PC-9 (cell line): Measurements from ENCODE around the gene MAP3K7CL. TPM values are rescaled to one million over a fixed set of nuclear protein-coding genes. Genes with fewer than 3 reads are reported as not detected.

Source experiments
- BruUV-seq: library from RNA; stranded (reverse); fragments of 400-500 nt; replicated peaks from 2 replicates; lab custom pipeline; 2021; lab: Mats Ljungman, UMichigan
- CTCF ChIA-PET: fragments of 300-600 bp; sonication (Branson Sonifier 250); formaldehyde crosslinking; loops from one replicate; lab custom pipeline; 2022; ENCODE audit warnings: antibody characterized with exemption; lab: Charles Lee
- POLR2A ChIA-PET: fragments of 300-600 bp; sonication (Branson Sonifier 250); formaldehyde crosslinking; loops from one replicate; lab custom pipeline; 2022; ENCODE audit warnings: antibody characterized with exemption; ENCODE audit not compliant: unreplicated experiment; lab: Charles Lee
- DNase-seq, 2 experiments: peaks; one replicate each; pipeline versions ENCODE4 v3.0.0 to v3.0.0-alpha.2; 2015 to 2022; ENCODE audit warnings: mixed read lengths in 1 of 2
- H2AFZ ChIP-seq: fragments of 200-600 bp; sonication (generic); 2 replicates; pipeline ENCODE4 v1.8.1; 2017; ENCODE audit warnings: antibody characterized with exemption
- H3F3A ChIP-seq: fragments of 200-600 bp; sonication (generic); 2 replicates; pipeline ENCODE4 v1.8.1; 2017; ENCODE audit warnings: antibody characterized with exemption, mild to moderate bottlenecking, low read depth; ENCODE audit not compliant: insufficient read depth
- H3K27ac ChIP-seq: fragments of 200-600 bp; sonication (generic); 2 replicates; pipeline ENCODE4 v1.6.1; 2016; ENCODE audit warnings: mixed run types
- H3K27me3 ChIP-seq: fragments of 200-600 bp; sonication (generic); 2 replicates; pipeline ENCODE4 v1.6.1; 2016; ENCODE audit warnings: low read depth, mixed run types; ENCODE audit not compliant: insufficient read depth
- H3K36me3 ChIP-seq: fragments of 200-600 bp; sonication (generic); 2 replicates; pipeline ENCODE4 v1.6.1; 2016; ENCODE audit warnings: low read depth, mixed run types
- H3K4me1 ChIP-seq: fragments of 200-600 bp; sonication (generic); replicated peaks from 2 replicates; pipeline ENCODE4 v1.6.1; 2016; ENCODE audit warnings: mixed run types; ENCODE audit not compliant: insufficient read depth
- H3K4me2 ChIP-seq: fragments of 200-600 bp; sonication (generic); 2 replicates; pipeline ENCODE4 v1.6.1; 2017; ENCODE audit warnings: mixed run types
- H3K4me3 ChIP-seq: fragments of 200-600 bp; sonication (generic); 2 replicates; pipeline ENCODE4 v1.6.1; 2016; ENCODE audit warnings: mixed run types
- H3K79me2 ChIP-seq: fragments of 200-600 bp; sonication (generic); 2 replicates; pipeline ENCODE4 v1.6.1; 2017; ENCODE audit warnings: low read depth, mixed run types
- H3K9me2 ChIP-seq: fragments of 200-600 bp; sonication (generic); 2 replicates; pipeline ENCODE4 v1.8.1; 2017; ENCODE audit warnings: mild to moderate bottlenecking; ENCODE audit not compliant: insufficient read depth
- H3K9me3 ChIP-seq: fragments of 200-600 bp; sonication (generic); 2 replicates; pipeline ENCODE4 v1.8.1; 2016; ENCODE audit warnings: low read depth; ENCODE audit not compliant: insufficient read depth
- H4K20me1 ChIP-seq: fragments of 200-600 bp; sonication (generic); 2 replicates; pipeline ENCODE4 v1.8.1; 2017; ENCODE audit not compliant: insufficient read depth
- CTCF ChIP-seq: fragments of 200-600 bp; sonication (generic); conservative IDR thresholded peaks from 2 replicates; pipeline ENCODE4 v1.6.1; 2017; ENCODE audit warnings: mixed run types, antibody characterized with exemption, mild to moderate bottlenecking, moderate library complexity
- EZH2 ChIP-seq: fragments of 200-600 bp; sonication (generic); IDR thresholded peaks from 2 replicates; pipeline ENCODE4 v1.8.0; 2017; ENCODE audit warnings: antibody characterized with exemption, low read depth
- intact Hi-C: fragments of 100-400 bp; cut with micrococcal nuclease; formaldehyde crosslinking; loops from one replicate; pipeline ENCODE4 v1.10.0; 2022; ENCODE audit not compliant: unreplicated experiment
- total RNA-seq: library from RNA; stranded (reverse); gene quantifications from 2 replicates; pipeline ENCODE4 v1.2.3, GENCODE V29; 2021

The MAP3K7CL gene
- total RNA-seq, 1 experiment from 2014 or later: 0.37 TPM

- no peak for DNase-seq
- peaks cover 59% of the 10 kb centered on the region for H3K4me1 ChIP-seq
- peak overlapping the region; percentile 67 for H3K4me2 ChIP-seq
- no peaks in the 10 kb centered on the region for H4K20me1 ChIP-seq
- 0 out of 2 replicates have a peak overlapping the region, but pooled peaks have one; percentile 5 for H3K4me3 ChIP-seq
- peak overlapping the region; percentile 92 for H3K27ac ChIP-seq
- H3K79me2 ChIP-seq: no peaks in the 10 kb centered on the region
- no peaks in the 10 kb centered on the region for H3K27me3 ChIP-seq
- H3K36me3 ChIP-seq: no peaks in the 10 kb centered on the region
- CTCF ChIA-PET: no interaction called here
- TF ChIP-seq CTCF: no peak
- POLR2A ChIA-PET: no interaction called here
- intact Hi-C loops: loop anchor here (1.0 kb wide), 1 partner anchor 22 kb away; no protein-coding TSS in a partner anchor
- H2AFZ ChIP-seq: no peak overlapping the region
- H3F3A ChIP-seq: peaks cover 46% of the 10 kb centered on the region
- H3K9me3 ChIP-seq: peaks cover 22% of the 10 kb centered on the region; the same call in 1 of the 2 replicates
- BruUV-seq: no TSS peak
- H3K9me2 ChIP-seq: no peaks in the 10 kb centered on the region
Measured at GRCh38 chr21:29196670-29197191, 66.3 kb downstream of the MAP3K7CL start.

- no peaks in the 10 kb centered on the region for H3K36me3 ChIP-seq
- H3K4me2 ChIP-seq: no peak overlapping the region
- no peak overlapping the region for H3K27ac ChIP-seq
- H3K4me3 ChIP-seq: no peak overlapping the region
- DNase-seq: no peak
- H3K9me2 ChIP-seq: no peaks in the 10 kb centered on the region
- no peaks in the 10 kb centered on the region for H3K79me2 ChIP-seq
- intact Hi-C loops: no loop called here
- H3K9me3 ChIP-seq: peaks cover 24% of the 10 kb centered on the region; the same call in 1 of the 2 replicates
- CTCF ChIA-PET: no interaction called here
- H3K4me1 ChIP-seq: peaks cover 14% of the 10 kb centered on the region
- peaks cover 9% of the 10 kb centered on the region; the same call in 1 of the 2 replicates for H3F3A ChIP-seq
- no peak for TF ChIP-seq CTCF
- no peak for TF ChIP-seq EZH2
- H3K27me3 ChIP-seq: no peaks in the 10 kb centered on the region
- BruUV-seq: no TSS peak
- no peak overlapping the region for H2AFZ ChIP-seq
- POLR2A ChIA-PET: no interaction called here
- H4K20me1 ChIP-seq: no peaks in the 10 kb centered on the region
Measured at GRCh38 chr21:29201186-29201585, 70.7 kb downstream of the MAP3K7CL start.

- intact Hi-C loops: no loop called here
Measured at GRCh38 chr21:29205009-29205408, 74.6 kb downstream of the MAP3K7CL start.

More at GRCh38 chr21:29205009-29205408, 74.6 kb downstream of the MAP3K7CL start:
- Histone ChIP-seq H3F3A (no peaks in the 10 kb centered on the region), H2AFZ (no peak overlapping the region), H3K36me3 (no peaks in the 10 kb centered on the region), H3K79me2 (no peaks in the 10 kb centered on the region), H3K27me3 (no peaks in the 10 kb centered on the region), H3K4me1 (peaks cover 11% of the 10 kb centered on the region), H3K9me2 (no peaks in the 10 kb centered on the region), H3K9me3 (peaks cover 12% of the 10 kb centered on the region; the same call in 1 of the 2 replicates), H4K20me1 (no peaks in the 10 kb centered on the region), H3K27ac (no peak overlapping the region), H3K4me2 (no peak overlapping the region), H3K4me3 (no peak overlapping the region)
- BruUV-seq: no TSS peak
- DNase-seq: no peak
- ChIA-PET CTCF (no interaction called here), POLR2A (interaction anchor here (0.6 kb wide), 1 partner anchor 131 kb away, joined by 3 read pairs; the partner anchor contains the start of gene CCT8)
- TF ChIP-seq CTCF: no peak
